ENCODE measurements around the gene BTBD7.

BTBD7 gene

GRCh38 chr14:93305725-93306418, 27.0 kb downstream of the BTBD7 start:
- DNase-seq (no peak), ATAC-seq (replicated peaks) (no peak)
- Mint-ChIP-seq H3K36me3 (ENCODE audit: insufficient read depth) (peaks cover 4% of the 10 kb centered on the region), H3K27me3 (no peaks in the 10 kb centered on the region), H3K27ac (peak overlapping the region in 1 of 2 donors; percentile 1), H3K9me3 (no peaks in the 10 kb centered on the region), H3K4me1 (ENCODE audit: low read depth in 2 of 2) (peaks cover 22 to 52% of the 10 kb centered on the region in 2 donors), H3K4me3 (no peak overlapping the region)

GRCh38 chr14:93304771-93305170, 28.1 kb downstream of the BTBD7 start:
- H3K36me3 Mint-ChIP-seq (ENCODE audit: insufficient read depth): peaks cover 4% of the 10 kb centered on the region
- no peak for DNase-seq
- no peaks in the 10 kb centered on the region for H3K9me3 Mint-ChIP-seq
- H3K27ac Mint-ChIP-seq: no peak overlapping the region
- no peaks in the 10 kb centered on the region for H3K27me3 Mint-ChIP-seq
- no peak overlapping the region for H3K4me3 Mint-ChIP-seq
- H3K4me1 Mint-ChIP-seq (ENCODE audit: low read depth in 2 of 2): peaks cover 27 to 52% of the 10 kb centered on the region in 2 donors
- no peak for ATAC-seq (replicated peaks)

- H3K27me3 Mint-ChIP-seq: no peaks in the 10 kb centered on the region
- ATAC-seq (replicated peaks): no peak
- no peaks in the 10 kb centered on the region for H3K9me3 Mint-ChIP-seq
- H3K4me3 Mint-ChIP-seq: no peak overlapping the region
- peaks cover 23 to 49% of the 10 kb centered on the region in 2 donors for H3K4me1 Mint-ChIP-seq (ENCODE audit: low read depth in 2 of 2)
- H3K27ac Mint-ChIP-seq: no peak overlapping the region
- H3K36me3 Mint-ChIP-seq (ENCODE audit: insufficient read depth): peaks cover 4% of the 10 kb centered on the region
- no peak for DNase-seq
These were observed 29.2 kb downstream of the BTBD7 start for GRCh38 chr14:93303659-93304058.

- no peak overlapping the region for H3K4me3 Mint-ChIP-seq
- DNase-seq: no peak
- peaks cover 21 to 51% of the 10 kb centered on the region in 2 donors for H3K4me1 Mint-ChIP-seq (ENCODE audit: low read depth in 2 of 2)
- H3K27me3 Mint-ChIP-seq: no peaks in the 10 kb centered on the region
- H3K27ac Mint-ChIP-seq: no peak overlapping the region
- H3K36me3 Mint-ChIP-seq (ENCODE audit: insufficient read depth): peaks cover 4% of the 10 kb centered on the region
- ATAC-seq (replicated peaks): no peak
- H3K9me3 Mint-ChIP-seq: no peaks in the 10 kb centered on the region
These were observed 29.9 kb downstream of the BTBD7 start for GRCh38 chr14:93302688-93303581.

GRCh38 chr14:93301821-93302447, 30.9 kb downstream of the BTBD7 start:
- H3K4me1 Mint-ChIP-seq (ENCODE audit: low read depth in 2 of 2): peaks cover 21 to 53% of the 10 kb centered on the region in 2 donors
- DNase-seq: no peak

GRCh38 chr14:93299866-93300265, 33.0 kb downstream of the BTBD7 start:
- DNase-seq (no peak), ATAC-seq (replicated peaks) (no peak)
- no peak overlapping the region for H3K4me3 Mint-ChIP-seq
- peaks cover 17 to 45% of the 10 kb centered on the region in 2 donors for H3K4me1 Mint-ChIP-seq (ENCODE audit: low read depth in 2 of 2)
- H3K9me3 Mint-ChIP-seq: no peaks in the 10 kb centered on the region
- peaks cover 4% of the 10 kb centered on the region for H3K36me3 Mint-ChIP-seq (ENCODE audit: insufficient read depth)
- no peaks in the 10 kb centered on the region for H3K27me3 Mint-ChIP-seq
- peak overlapping the region in 1 of 2 donors; percentile 44 for H3K27ac Mint-ChIP-seq

More at GRCh38 chr14:93301821-93302447, 30.9 kb downstream of the BTBD7 start:
- H3K36me3 Mint-ChIP-seq (ENCODE audit: insufficient read depth): peaks cover 4% of the 10 kb centered on the region
- H3K9me3 Mint-ChIP-seq: no peaks in the 10 kb centered on the region
- H3K27me3 Mint-ChIP-seq: no peaks in the 10 kb centered on the region
- H3K4me3 Mint-ChIP-seq: no peak overlapping the region
- peak overlapping the region in 1 of 2 donors; percentile 63 for H3K27ac Mint-ChIP-seq
- ATAC-seq (replicated peaks): no peak

- H3K27me3 Mint-ChIP-seq: no peaks in the 10 kb centered on the region
- H3K36me3 Mint-ChIP-seq (ENCODE audit: insufficient read depth): peaks cover 1% of the 10 kb centered on the region
- no peaks in the 10 kb centered on the region for H3K9me3 Mint-ChIP-seq
- H3K4me3 Mint-ChIP-seq: no peak overlapping the region
- H3K27ac Mint-ChIP-seq: peak overlapping the region in 1 of 2 donors; percentile 23
- peaks cover 13 to 40% of the 10 kb centered on the region in 2 donors for H3K4me1 Mint-ChIP-seq (ENCODE audit: low read depth in 2 of 2)
- DNase-seq (no peak), ATAC-seq (replicated peaks) (no peak)
These were observed 33.4 kb downstream of the BTBD7 start for GRCh38 chr14:93299416-93299815.

- DNase-seq (no peak), ATAC-seq (replicated peaks) (no peak)
- Mint-ChIP-seq H3K4me1 (ENCODE audit: low read depth in 2 of 2) (peaks cover 6 to 32% of the 10 kb centered on the region in 2 donors), H3K27me3 (no peaks in the 10 kb centered on the region), H3K36me3 (ENCODE audit: insufficient read depth) (peaks cover 7% of the 10 kb centered on the region), H3K4me3 (no peak overlapping the region), H3K27ac (no peak overlapping the region), H3K9me3 (no peaks in the 10 kb centered on the region)
These were observed 37.2 kb downstream of the BTBD7 start for GRCh38 chr14:93295541-93296220.

- no peaks in the 10 kb centered on the region for H3K9me3 Mint-ChIP-seq
- DNase-seq (no peak), ATAC-seq (replicated peaks) (no peak)
- no peak overlapping the region for H3K4me3 Mint-ChIP-seq
- peak overlapping the region in 1 of 2 donors; percentile 66 for H3K27ac Mint-ChIP-seq
- H3K27me3 Mint-ChIP-seq: no peaks in the 10 kb centered on the region
- peaks cover 12 to 13% of the 10 kb centered on the region in 2 donors for H3K4me1 Mint-ChIP-seq (ENCODE audit: low read depth in 2 of 2)
- H3K36me3 Mint-ChIP-seq (ENCODE audit: insufficient read depth): peaks cover 16% of the 10 kb centered on the region
These were observed 46.5 kb downstream of the BTBD7 start for GRCh38 chr14:93286212-93286890.

GRCh38 chr14:93285044-93285443, 47.8 kb downstream of the BTBD7 start:
- H3K27me3 Mint-ChIP-seq: no peaks in the 10 kb centered on the region
- no peak overlapping the region for H3K4me3 Mint-ChIP-seq
- peaks cover 11% of the 10 kb centered on the region for H3K36me3 Mint-ChIP-seq (ENCODE audit: insufficient read depth)
- ATAC-seq (replicated peaks) (no peak), DNase-seq (no peak)
- no peaks in the 10 kb centered on the region for H3K9me3 Mint-ChIP-seq
- H3K4me1 Mint-ChIP-seq (ENCODE audit: low read depth in 2 of 2): peaks cover 11 to 12% of the 10 kb centered on the region in 2 donors
- no peak overlapping the region for H3K27ac Mint-ChIP-seq

GRCh38 chr14:93281937-93282336, 50.9 kb downstream of the BTBD7 start:
- no peak for DNase-seq
- no peaks in the 10 kb centered on the region for H3K27me3 Mint-ChIP-seq
- ATAC-seq (replicated peaks): no peak
- peak overlapping the region in 1 of 2 donors; percentile 41 for H3K27ac Mint-ChIP-seq
- peaks cover 11 to 14% of the 10 kb centered on the region in 2 donors for H3K4me1 Mint-ChIP-seq (ENCODE audit: low read depth in 2 of 2)
- H3K9me3 Mint-ChIP-seq: no peaks in the 10 kb centered on the region
- no peak overlapping the region for H3K4me3 Mint-ChIP-seq
- peaks cover 10% of the 10 kb centered on the region for H3K36me3 Mint-ChIP-seq (ENCODE audit: insufficient read depth)

GRCh38 chr14:93280743-93281142, 52.1 kb downstream of the BTBD7 start:
- Mint-ChIP-seq H3K36me3 (ENCODE audit: insufficient read depth) (peaks cover 10% of the 10 kb centered on the region), H3K9me3 (no peaks in the 10 kb centered on the region), H3K27me3 (no peaks in the 10 kb centered on the region)

More at GRCh38 chr14:93280743-93281142, 52.1 kb downstream of the BTBD7 start:
- Mint-ChIP-seq H3K4me1 (ENCODE audit: low read depth in 2 of 2) (peaks cover 9 to 10% of the 10 kb centered on the region in 2 donors), H3K27ac (peak overlapping the region; percentile 44 to 84), H3K4me3 (no peak overlapping the region)
- no peak for DNase-seq
- ATAC-seq (replicated peaks): no peak
